B cell (primary cell): Measurements from ENCODE around the gene DISP3. TPM values are rescaled to one million over a fixed set of nuclear protein-coding genes. Genes with fewer than 3 reads are reported as not detected.

Source experiments
- ATAC-seq: fragments of 200-7000 bp; cut with Tn5 transposase; one replicate; pipeline ENCODE4 v1.10.0; 2021; ENCODE audit warnings: low read depth, mild to moderate bottlenecking, moderate number of reproducible peaks, moderate library complexity
- CTCF ChIA-PET: fragments of 350-600 bp; sonication (Branson Sonifier 250); formaldehyde crosslinking; loops from one replicate; lab custom pipeline; 2021; ENCODE audit warnings: antibody characterized with exemption, inconsistent platforms; lab: Charles Lee
- POLR2A ChIA-PET: fragments of 350-600 bp; sonication (Branson Sonifier 250); formaldehyde crosslinking; loops from one replicate; lab custom pipeline; 2021; ENCODE audit warnings: antibody characterized with exemption; lab: Charles Lee
- DNase-seq: peaks from one replicate; pipeline ENCODE4 v3.0.0; 2013
- H2AFZ ChIP-seq: 2 replicates; pipeline ENCODE4 v1.6.1; 2012; ENCODE audit warnings: mild to moderate bottlenecking, low read depth, low read length; ENCODE audit not compliant: insufficient read depth, poor library complexity, severe bottlenecking
- H3K27ac ChIP-seq, 2 donors: 1 replicate in 1 of 2; 2 replicates in 1 of 2; pipeline ENCODE4 v1.5.1; 2012 to 2013; ENCODE audit warnings: low read length in 2 of 2, mild to moderate bottlenecking in 2 of 2, moderate library complexity in 1 of 2
- H3K27me3 ChIP-seq, 4 experiments: fragments of 200-600 bp in 1 of 4; sonication (generic) in 1 of 4; replicated peaks in 1 of 4; 1 replicate in 2 of 4; 2 replicates in 2 of 4; pipeline versions ENCODE4 v1.6.1 to v1.7.0; 2013 to 2016; ENCODE audit warnings: low read length in 3 of 4, mild to moderate bottlenecking in 2 of 4, mixed read lengths in 1 of 4, moderate library complexity in 1 of 4; ENCODE audit not compliant: insufficient read depth in 4 of 4, control insufficient read depth in 3 of 4; ENCODE audit errors: control extremely low read depth in 1 of 4
- H3K36me3 ChIP-seq, 2 experiments: replicated peaks in 1 of 2; 1 replicate in 1 of 2; 2 replicates in 1 of 2; pipeline versions ENCODE4 v1.6.1 to v1.7.1; 2013; ENCODE audit warnings: low read length in 1 of 2; ENCODE audit not compliant: insufficient read depth in 2 of 2, control insufficient read depth in 1 of 2; ENCODE audit errors: control extremely low read depth in 1 of 2, extremely low read depth in 1 of 2
- H3K4me1 ChIP-seq, 2 donors: fragments of 200-600 bp in 1 of 2; sonication (generic) in 1 of 2; 1 replicate in 1 of 2; 2 replicates in 1 of 2; pipeline versions ENCODE4 v1.5.1 to v1.6.1; 2013 to 2017; ENCODE audit warnings: low read length in 2 of 2; ENCODE audit not compliant: control insufficient read depth in 2 of 2, insufficient read depth in 2 of 2
- H3K4me2 ChIP-seq: replicated peaks from 2 replicates; pipeline ENCODE3; 2012; ENCODE audit warnings: mild to moderate bottlenecking, low read depth, low read length; ENCODE audit not compliant: poor library complexity, severe bottlenecking
- H3K4me3 ChIP-seq, 5 experiments: fragments of 200-600 bp in 1 of 5; sonication (generic) in 1 of 5; 1 replicate in 3 of 5; 2 replicates in 2 of 5; pipeline versions ENCODE4 v1.5.1 to v1.7.0; 2011 to 2016; ENCODE audit warnings: low read length in 4 of 5, mild to moderate bottlenecking in 4 of 5, low read depth in 2 of 5, control low read depth in 1 of 5, moderate library complexity in 1 of 5; ENCODE audit not compliant: insufficient read depth in 1 of 5; ENCODE audit errors: control extremely low read depth in 1 of 5, extremely low read depth in 1 of 5
- H3K79me2 ChIP-seq: fragments of 200-600 bp; sonication (generic); one replicate; pipeline ENCODE4 v1.6.0; 2016; ENCODE audit warnings: low read length; ENCODE audit not compliant: control insufficient read depth, insufficient read depth
- H3K9ac ChIP-seq: fragments of 200-600 bp; sonication (generic); 2 replicates; pipeline ENCODE4 v1.6.1; 2017; ENCODE audit warnings: mild to moderate bottlenecking, low read length, moderate library complexity
- H3K9me3 ChIP-seq, 3 donors: one replicate each; pipeline versions ENCODE4 v1.6.1 to v1.7.1; 2013; ENCODE audit warnings: low read length in 2 of 3; ENCODE audit not compliant: control insufficient read depth in 2 of 3, insufficient read depth in 1 of 3; ENCODE audit errors: control extremely low read depth in 1 of 3
- H4K20me1 ChIP-seq: 2 replicates; pipeline ENCODE4 v1.6.0; 2012; ENCODE audit warnings: mild to moderate bottlenecking, low read length; ENCODE audit not compliant: insufficient read depth, control insufficient read depth, poor library complexity, severe bottlenecking
- H3K27ac Mint-ChIP-seq: one replicate; pipeline ENCODE4 v1.8.0; 2021; ENCODE audit warnings: mixed read lengths
- H3K27me3 Mint-ChIP-seq: one replicate; pipeline ENCODE4 v1.8.0; 2021; ENCODE audit warnings: mixed read lengths
- H3K4me1 Mint-ChIP-seq: one replicate; pipeline ENCODE4 v1.8.0; 2021; ENCODE audit warnings: mixed read lengths
- H3K4me3 Mint-ChIP-seq: one replicate; pipeline ENCODE4 v1.8.0; 2021; ENCODE audit warnings: mixed read lengths
- H3K9me3 Mint-ChIP-seq: one replicate; pipeline ENCODE4 v1.8.0; 2022; ENCODE audit warnings: mixed read lengths; ENCODE audit not compliant: insufficient read depth
- EZH2 ChIP-seq: IDR thresholded peaks from 2 replicates; pipeline ENCODE4 v1.6.1; 2012; ENCODE audit warnings: borderline replicate concordance, low read depth, mild to moderate bottlenecking, moderate library complexity, low read length; ENCODE audit not compliant: insufficient read depth, poor library complexity, severe bottlenecking
- WGBS: methylation state at CpG from one replicate; pipeline ENCODE4 v1.1.5; 2013; ENCODE audit warnings: missing lambda C conversion rate; ENCODE audit not compliant: insufficient coverage; 5-methylcytosine and 5-hydroxymethylcytosine counted together
- intact Hi-C: fragments of 100-400 bp; cut with micrococcal nuclease; formaldehyde crosslinking; loops from one replicate; pipeline ENCODE4 v1.10.0; 2022
- polyA plus RNA-seq: library from polyadenylated mRNA; depleted of rRNA; stranded (reverse); fragments of >200 nt; gene quantifications from 2 replicates; pipeline ENCODE4 v1.2.3, GENCODE V29; 2012
- total RNA-seq, 2 donors: library from RNA; stranded (reverse); fragments of 120-200 nt in 1 of 2; gene quantifications; 1 replicate in 1 of 2; 2 replicates in 1 of 2; pipeline versions ENCODE4 v1.2.3 to v1.2.4, GENCODE V29; 2013 to 2022
- TF ChIP-seq, protein P1 (sequence below): fragments of 200-600 bp; IDR thresholded peaks from one replicate; pipeline ENCODE4 v1.8.0; 2022; ENCODE audit warnings: antibody characterized with exemption, mild to moderate bottlenecking

DISP3 gene
- total and polyA plus RNA-seq, 2 donors (not counting 1 experiment from before 2014, with no cell fraction given): 0.25 to 1.6 TPM

DNA sequence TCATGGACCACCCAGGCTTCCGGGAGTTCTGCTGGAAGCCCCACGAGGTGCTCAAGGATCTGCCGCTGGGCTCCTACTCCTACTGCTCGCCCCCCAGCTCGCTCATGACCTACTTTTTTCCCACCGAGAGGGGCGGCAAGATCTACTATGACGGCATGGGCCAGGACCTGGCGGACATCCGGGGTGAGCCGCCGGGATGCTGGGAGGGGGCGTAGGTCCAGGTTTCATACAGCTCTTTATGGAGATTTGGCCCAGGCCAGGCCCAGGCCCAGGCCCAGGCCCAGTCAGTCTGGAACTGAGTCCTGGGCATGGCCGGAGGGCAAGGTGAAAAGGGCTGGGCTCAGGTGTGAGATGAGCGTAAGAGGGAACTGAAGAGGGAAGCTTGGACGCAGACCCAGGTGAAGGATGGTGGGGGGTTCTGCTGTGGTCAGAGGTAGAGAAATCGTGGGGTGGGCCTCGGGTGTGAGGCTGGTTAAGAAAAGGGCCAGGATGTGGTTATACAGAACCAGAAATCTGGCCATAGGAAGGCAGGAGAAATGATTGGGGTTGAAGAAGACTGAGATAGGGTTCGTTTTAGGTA lies 23.0 kb downstream of the DISP3 start:
- Histone ChIP-seq H3K79me2 (no peaks in the 10 kb centered on the region), H3K27ac (no peak overlapping the region), H3K4me1 (no peaks in the 10 kb centered on the region), H3K9ac (no peak overlapping the region), H3K9me3 (peaks cover 6 to 35% (median 28%) of the 10 kb centered on the region in 3 donors), H3K27me3 (peaks cover 0 to 16% (median 2%) of the 10 kb centered on the region in 4 experiments), H2AFZ (no peak overlapping the region), H4K20me1 (no peaks in the 10 kb centered on the region), H3K4me2 (no peak overlapping the region), H3K4me3 (no peak overlapping the region), H3K36me3 (no peaks in the 10 kb centered on the region)
- ATAC-seq: no peak
- DNase-seq: no peak
- 84% methylated on average over 19 of the region's 19 CpGs for WGBS
- Mint-ChIP-seq H3K4me1 (no peaks in the 10 kb centered on the region), H3K27me3 (peaks cover 34% of the 10 kb centered on the region), H3K4me3 (peak overlapping the region; percentile 16), H3K27ac (no peak overlapping the region), H3K9me3 (peaks cover 16% of the 10 kb centered on the region)
- POLR2A ChIA-PET: no interaction called here
- intact Hi-C loops: no loop called here
- CTCF ChIA-PET: no interaction called here
- TF ChIP-seq, protein P1, sequence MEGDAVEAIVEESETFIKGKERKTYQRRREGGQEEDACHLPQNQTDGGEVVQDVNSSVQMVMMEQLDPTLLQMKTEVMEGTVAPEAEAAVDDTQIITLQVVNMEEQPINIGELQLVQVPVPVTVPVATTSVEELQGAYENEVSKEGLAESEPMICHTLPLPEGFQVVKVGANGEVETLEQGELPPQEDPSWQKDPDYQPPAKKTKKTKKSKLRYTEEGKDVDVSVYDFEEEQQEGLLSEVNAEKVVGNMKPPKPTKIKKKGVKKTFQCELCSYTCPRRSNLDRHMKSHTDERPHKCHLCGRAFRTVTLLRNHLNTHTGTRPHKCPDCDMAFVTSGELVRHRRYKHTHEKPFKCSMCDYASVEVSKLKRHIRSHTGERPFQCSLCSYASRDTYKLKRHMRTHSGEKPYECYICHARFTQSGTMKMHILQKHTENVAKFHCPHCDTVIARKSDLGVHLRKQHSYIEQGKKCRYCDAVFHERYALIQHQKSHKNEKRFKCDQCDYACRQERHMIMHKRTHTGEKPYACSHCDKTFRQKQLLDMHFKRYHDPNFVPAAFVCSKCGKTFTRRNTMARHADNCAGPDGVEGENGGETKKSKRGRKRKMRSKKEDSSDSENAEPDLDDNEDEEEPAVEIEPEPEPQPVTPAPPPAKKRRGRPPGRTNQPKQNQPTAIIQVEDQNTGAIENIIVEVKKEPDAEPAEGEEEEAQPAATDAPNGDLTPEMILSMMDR: no peak
- TF ChIP-seq EZH2: no peak

DNA sequence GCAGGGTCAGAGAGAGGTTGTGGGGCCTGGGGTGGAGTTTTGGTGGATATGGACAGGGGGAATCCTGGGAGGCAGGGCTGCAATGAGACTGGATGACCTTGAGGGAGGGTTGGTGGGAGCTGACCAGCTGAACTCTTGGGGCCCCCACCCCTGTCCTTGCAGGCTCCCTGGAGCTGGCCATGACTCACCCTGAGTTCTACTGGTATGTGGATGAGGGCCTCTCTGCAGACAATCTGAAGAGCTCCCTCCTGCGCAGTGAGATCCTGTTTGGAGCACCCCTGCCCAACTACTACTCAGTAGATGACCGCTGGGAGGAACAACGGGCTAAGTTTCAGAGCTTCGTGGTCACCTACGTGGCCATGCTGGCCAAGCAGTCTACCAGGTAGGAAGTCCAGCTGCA lies 23.6 kb downstream of the DISP3 start:
- Mint-ChIP-seq H3K4me3 (no peak overlapping the region), H3K27ac (no peak overlapping the region), H3K4me1 (no peaks in the 10 kb centered on the region), H3K27me3 (peaks cover 34% of the 10 kb centered on the region), H3K9me3 (peaks cover 16% of the 10 kb centered on the region)
- H3K27ac ChIP-seq: no peak overlapping the region
- POLR2A ChIA-PET: no interaction called here
- H3K4me1 ChIP-seq: no peaks in the 10 kb centered on the region
- no peak for TF ChIP-seq EZH2
- TF ChIP-seq, protein P1: no peak
- intact Hi-C loops: no loop called here
- no peaks in the 10 kb centered on the region for H3K36me3 ChIP-seq
- H3K4me3 ChIP-seq: no peak overlapping the region
- DNase-seq (no peak), ATAC-seq (no peak)
- 96% methylated on average over 5 of the region's 5 CpGs for WGBS
- H3K79me2 ChIP-seq: no peaks in the 10 kb centered on the region
- H3K4me2 ChIP-seq: no peak overlapping the region
- peaks cover 0 to 16% (median 2%) of the 10 kb centered on the region in 4 experiments for H3K27me3 ChIP-seq
- peaks cover 7 to 39% (median 33%) of the 10 kb centered on the region in 3 donors for H3K9me3 ChIP-seq
- H4K20me1 ChIP-seq: no peaks in the 10 kb centered on the region
- no peak overlapping the region for H3K9ac ChIP-seq
- CTCF ChIA-PET: no interaction called here
- H2AFZ ChIP-seq: no peak overlapping the region
